HepG2 (cell line): Measurements from ENCODE around the gene GPR39. TPM values are rescaled to one million over a fixed set of nuclear protein-coding genes. Genes with fewer than 3 reads are reported as not detected.

ENCODE experiments used
- CTCF ChIP-seq: sonication (generic); formaldehyde crosslinking; IDR thresholded peaks from 2 replicates; pipeline ENCODE4 v1.5.0; 2020; ENCODE audit warnings: mild to moderate bottlenecking, missing genetic modification reagents, moderate library complexity
- FOXP1 ChIP-seq, 2 experiments: fragments of 450-650 bp in 1 of 2; IDR thresholded peaks; 2 replicates each; pipeline ENCODE4 v1.6.1; 2017 to 2018; ENCODE audit warnings: antibody characterized with exemption in 1 of 2
- HDAC2 ChIP-seq: sonication (generic); formaldehyde crosslinking; IDR thresholded peaks from 2 replicates; pipeline ENCODE4 v1.4.0; 2020; ENCODE audit warnings: missing genetic modification reagents
- HNRNPH1 ChIP-seq: fragments of 200-400 bp; formaldehyde crosslinking; optimal IDR thresholded peaks from 2 replicates; pipeline ENCODE3; 2017; ENCODE audit warnings: mild to moderate bottlenecking, low read depth, low read length
- HNRNPUL1 ChIP-seq: fragments of 200-400 bp; formaldehyde crosslinking; IDR thresholded peaks from 2 replicates; pipeline ENCODE4 v1.6.1; 2017; ENCODE audit warnings: low read depth, mild to moderate bottlenecking, low read length, moderate library complexity
- HOXA7 ChIP-seq: sonication (generic); formaldehyde crosslinking; IDR thresholded peaks from 2 replicates; pipeline ENCODE4 v1.8.1; 2022; ENCODE audit warnings: mild to moderate bottlenecking, missing genetic modification reagents, moderate library complexity
- KDM6A ChIP-seq: IDR thresholded peaks from 2 replicates; pipeline ENCODE4 v1.6.1; 2016; ENCODE audit warnings: low read depth
- MLLT10 ChIP-seq: sonication (generic); formaldehyde crosslinking; IDR thresholded peaks from 2 replicates; pipeline ENCODE4 v1.4.0; 2020; ENCODE audit warnings: missing genetic modification reagents
- PHF8 ChIP-seq: sonication (generic); formaldehyde crosslinking; IDR thresholded peaks from 2 replicates; pipeline ENCODE4 v1.5.0; 2020; ENCODE audit warnings: missing genetic modification reagents
- SKI ChIP-seq: fragments of 450-650 bp; IDR thresholded peaks from one replicate; pipeline ENCODE4 v1.6.1; 2018; ENCODE audit warnings: mild to moderate bottlenecking; ENCODE audit not compliant: partially characterized antibody
- TFE3 ChIP-seq: IDR thresholded peaks from 2 replicates; pipeline ENCODE4 v1.6.1; 2016
- TOPORS ChIP-seq: sonication (generic); formaldehyde crosslinking; IDR thresholded peaks from 2 replicates; pipeline ENCODE4 v1.8.0; 2023; ENCODE audit warnings: mild to moderate bottlenecking, missing genetic modification reagents
- YEATS4 ChIP-seq: sonication (generic); formaldehyde crosslinking; IDR thresholded peaks from 2 replicates; pipeline ENCODE4 v1.4.0; 2020; ENCODE audit warnings: missing genetic modification reagents, borderline replicate concordance
- YY1 ChIP-seq: IDR thresholded peaks from 2 replicates; pipeline ENCODE4 v1.6.1; 2011; ENCODE audit warnings: low read length, low read depth, moderate library complexity, mild to moderate bottlenecking; ENCODE audit not compliant: insufficient read depth, insufficient replicate concordance
- ZBTB21 ChIP-seq: sonication (generic); formaldehyde crosslinking; IDR thresholded peaks from 2 replicates; pipeline ENCODE4 v1.4.0; 2020; ENCODE audit warnings: missing genetic modification reagents
- ZBTB42 ChIP-seq: sonication (generic); formaldehyde crosslinking; IDR thresholded peaks from 2 replicates; pipeline ENCODE4 v1.5.0; 2020; ENCODE audit warnings: mild to moderate bottlenecking, missing genetic modification reagents
- ZMYM4 ChIP-seq: sonication (generic); formaldehyde crosslinking; IDR thresholded peaks from 2 replicates; pipeline ENCODE4 v1.8.1; 2023; ENCODE audit warnings: mild to moderate bottlenecking, missing genetic modification reagents
- ZNF547 ChIP-seq: sonication (generic); formaldehyde crosslinking; IDR thresholded peaks from 2 replicates; pipeline ENCODE4 v1.5.1; 2020; ENCODE audit warnings: mild to moderate bottlenecking, missing genetic modification reagents
- ZNF761 ChIP-seq: sonication (generic); formaldehyde crosslinking; conservative IDR thresholded peaks from 2 replicates; pipeline ENCODE4 v1.4.0; 2020; ENCODE audit warnings: mild to moderate bottlenecking, missing genetic modification reagents
- ZNF776 ChIP-seq: sonication (generic); formaldehyde crosslinking; IDR thresholded peaks from 2 replicates; pipeline ENCODE4 v1.4.0; 2020; ENCODE audit warnings: mild to moderate bottlenecking, missing genetic modification reagents
- ZNF792 ChIP-seq: IDR thresholded peaks from 2 replicates; pipeline ENCODE4 v1.6.1; 2016
- polyA plus RNA-seq, 8 experiments: library from polyadenylated mRNA; depleted of rRNA in 3 of 8; stranded (reverse) in 7 of 8; unstranded in 1 of 8; fragments of >200 nt; fragmentation: Illumina TruSeq in 4 of 8; extraction: Trizol in 4 of 8; gene quantifications; 2 replicates each; pipeline versions ENCODE4 v1.2.1 to v1.2.3, GENCODE V29; 2011 to 2016; ENCODE audit warnings: low read depth in 4 of 8, missing spikeins in 1 of 8, mixed read lengths in 1 of 8; ENCODE audit not compliant: insufficient read depth in 1 of 8
- total RNA-seq, 5 experiments: library from RNA; depleted of rRNA; stranded (reverse); fragments of >200 nt; fragmentation: Illumina TruSeq; extraction: Trizol; gene quantifications; 2 replicates each; pipeline ENCODE4 v1.2.3, GENCODE V29; 2016; ENCODE audit warnings: low read depth in 1 of 5
- TF ChIP-seq, protein P1 (sequence below): sonication (generic); formaldehyde crosslinking; IDR thresholded peaks from 2 replicates; pipeline ENCODE4 v1.5.0; 2020; ENCODE audit warnings: mild to moderate bottlenecking, missing genetic modification reagents

The GPR39 gene
- total and polyA plus RNA-seq, 2 of the 13 experiments (the other 11 are each of a cell fraction or from before 2014, with no cell fraction given), result 0.16 to 0.62 TPM

DNA sequence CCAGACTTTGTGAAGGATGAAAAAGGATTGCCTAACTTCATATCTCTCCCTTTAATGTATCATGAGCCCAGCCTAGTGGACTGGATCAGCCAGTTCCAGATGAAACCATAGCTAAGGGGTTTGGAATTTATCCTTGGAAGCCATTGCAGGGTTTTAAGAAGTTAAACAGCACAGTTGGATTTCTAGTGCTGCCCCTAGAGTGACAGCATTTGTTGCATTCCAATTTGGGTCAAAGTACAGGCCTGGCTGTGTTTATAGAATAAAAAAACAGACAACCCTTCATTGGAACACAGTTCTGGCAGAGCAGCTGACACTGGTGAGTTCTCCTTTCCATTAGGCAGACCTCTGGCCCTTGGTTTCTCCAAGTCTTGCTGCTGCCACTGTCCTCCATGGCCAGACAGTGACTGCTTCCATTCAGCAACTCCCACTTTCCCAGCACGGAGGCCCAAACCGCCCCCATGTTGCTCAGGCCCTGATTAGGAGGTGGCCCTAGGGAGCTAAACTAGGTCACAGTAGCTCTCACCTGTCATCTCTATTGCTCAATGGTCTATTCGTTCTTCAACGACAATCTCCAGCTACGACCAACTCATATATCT lies 8.0 kb downstream of the GPR39 start (continued):
- TF ChIP-seq CTCF (CRISPR knock-in tag), result peak; percentile 30
- 0 out of 2 replicates have a peak, but pooled peaks have one; percentile 25 for TF ChIP-seq HDAC2 (CRISPR knock-in tag)
- no peak for TF ChIP-seq ZBTB21
- no peak for TF ChIP-seq ZBTB42 (CRISPR knock-in tag)
- no peak for TF ChIP-seq TFE3 (CRISPR knock-in tag)
- no peak for TF ChIP-seq HNRNPH1
- TF ChIP-seq FOXP1 (IDR thresholded peaks at IDR 0.05), result no peak
- TF ChIP-seq FOXP1 (CRISPR knock-in tag; IDR thresholded peaks at IDR 0.05), result 0 out of 2 replicates have a peak, but pooled peaks have one; percentile 30
- TF ChIP-seq KDM6A (CRISPR knock-in tag), result no peak
- TF ChIP-seq ZNF776, result no peak
- no peak for TF ChIP-seq ZNF547
- TF ChIP-seq ZNF792, result no peak
- TF ChIP-seq ZMYM4, result peak; percentile 41
- no peak for TF ChIP-seq MLLT10 (CRISPR knock-in tag)
- no peak for TF ChIP-seq YY1
- TF ChIP-seq TOPORS, result 0 out of 2 replicates have a peak, but pooled peaks have one; percentile 22
- TF ChIP-seq HOXA7 (CRISPR knock-in tag), result no peak
- TF ChIP-seq SKI, result no peak
- no peak for TF ChIP-seq HNRNPUL1
- no peak for TF ChIP-seq YEATS4 (CRISPR knock-in tag)
- TF ChIP-seq PHF8 (CRISPR knock-in tag), result peak; percentile 38; the same call in 1 of the 2 replicates
- TF ChIP-seq, protein P1, sequence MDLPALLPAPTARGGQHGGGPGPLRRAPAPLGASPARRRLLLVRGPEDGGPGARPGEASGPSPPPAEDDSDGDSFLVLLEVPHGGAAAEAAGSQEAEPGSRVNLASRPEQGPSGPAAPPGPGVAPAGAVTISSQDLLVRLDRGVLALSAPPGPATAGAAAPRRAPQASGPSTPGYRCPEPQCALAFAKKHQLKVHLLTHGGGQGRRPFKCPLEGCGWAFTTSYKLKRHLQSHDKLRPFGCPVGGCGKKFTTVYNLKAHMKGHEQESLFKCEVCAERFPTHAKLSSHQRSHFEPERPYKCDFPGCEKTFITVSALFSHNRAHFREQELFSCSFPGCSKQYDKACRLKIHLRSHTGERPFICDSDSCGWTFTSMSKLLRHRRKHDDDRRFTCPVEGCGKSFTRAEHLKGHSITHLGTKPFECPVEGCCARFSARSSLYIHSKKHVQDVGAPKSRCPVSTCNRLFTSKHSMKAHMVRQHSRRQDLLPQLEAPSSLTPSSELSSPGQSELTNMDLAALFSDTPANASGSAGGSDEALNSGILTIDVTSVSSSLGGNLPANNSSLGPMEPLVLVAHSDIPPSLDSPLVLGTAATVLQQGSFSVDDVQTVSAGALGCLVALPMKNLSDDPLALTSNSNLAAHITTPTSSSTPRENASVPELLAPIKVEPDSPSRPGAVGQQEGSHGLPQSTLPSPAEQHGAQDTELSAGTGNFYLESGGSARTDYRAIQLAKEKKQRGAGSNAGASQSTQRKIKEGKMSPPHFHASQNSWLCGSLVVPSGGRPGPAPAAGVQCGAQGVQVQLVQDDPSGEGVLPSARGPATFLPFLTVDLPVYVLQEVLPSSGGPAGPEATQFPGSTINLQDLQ (CRISPR knock-in tag), result no peak
- TF ChIP-seq ZNF761 (CRISPR knock-in tag), result no peak
